Measurements from ENCODE around the gene TTC34.
"Not testable (repeated sequence)": the region's sequence is repeated elsewhere in the genome, so short reads cannot be mapped to it uniquely, and the experiment has no call there.

TTC34 gene

DNA sequence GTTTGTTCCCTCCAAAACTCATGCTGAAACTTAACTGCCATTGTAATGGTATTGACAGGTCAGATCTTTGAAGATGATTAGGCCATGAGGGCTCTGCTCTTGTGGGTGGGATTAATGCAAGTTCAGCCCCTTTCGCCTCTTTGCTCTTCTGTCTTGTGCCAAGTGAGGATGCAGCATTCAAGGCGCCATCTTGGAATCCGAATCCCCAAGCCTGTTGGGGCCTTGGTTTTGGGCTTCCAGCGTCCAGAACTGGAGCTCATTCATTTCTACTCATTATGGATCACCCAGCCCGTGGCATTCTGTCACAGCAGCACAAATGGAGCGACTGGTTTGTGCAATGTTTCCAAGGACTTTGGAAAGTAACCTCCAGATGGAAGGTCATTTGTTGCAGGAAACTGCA lies 5.6 kb downstream of the TTC34 start:
- no peak for DNase-seq

DNA sequence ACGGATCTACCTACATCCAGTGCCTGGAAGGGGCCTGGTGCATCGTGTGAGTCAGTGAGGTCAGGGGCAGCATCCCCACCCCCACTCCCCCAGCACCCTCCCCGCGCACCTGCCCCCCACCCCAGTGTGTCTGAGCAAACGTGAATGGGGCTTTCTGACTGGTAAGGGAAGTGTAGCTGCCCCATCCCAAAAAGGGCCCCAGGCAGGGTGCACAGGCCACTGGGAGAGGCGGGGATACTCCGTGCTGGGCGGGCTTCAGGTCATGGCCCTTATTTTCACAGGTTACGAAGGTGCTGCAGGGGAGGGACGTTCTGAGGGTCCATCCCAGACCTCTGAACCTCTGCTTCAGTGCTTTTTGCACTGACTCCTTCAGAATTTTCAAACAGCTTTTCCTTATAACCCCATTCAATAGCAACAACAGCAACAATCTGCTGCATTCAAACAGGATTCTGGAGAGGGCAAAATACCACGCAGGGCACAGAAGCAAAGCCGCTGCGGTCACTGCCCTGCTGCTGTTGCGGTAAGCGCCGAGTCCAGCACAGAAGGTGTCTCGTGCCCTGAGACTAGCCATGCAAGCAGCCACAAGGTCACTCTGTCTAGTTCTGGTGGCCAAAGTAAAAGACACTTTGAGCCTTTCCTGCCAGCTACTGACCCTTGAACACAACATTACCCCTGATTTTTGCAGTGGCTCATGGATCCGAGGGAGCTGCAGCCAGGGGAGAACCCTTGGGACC lies 10.3 kb downstream of the TTC34 start:
- DNase-seq: no peak

DNA sequence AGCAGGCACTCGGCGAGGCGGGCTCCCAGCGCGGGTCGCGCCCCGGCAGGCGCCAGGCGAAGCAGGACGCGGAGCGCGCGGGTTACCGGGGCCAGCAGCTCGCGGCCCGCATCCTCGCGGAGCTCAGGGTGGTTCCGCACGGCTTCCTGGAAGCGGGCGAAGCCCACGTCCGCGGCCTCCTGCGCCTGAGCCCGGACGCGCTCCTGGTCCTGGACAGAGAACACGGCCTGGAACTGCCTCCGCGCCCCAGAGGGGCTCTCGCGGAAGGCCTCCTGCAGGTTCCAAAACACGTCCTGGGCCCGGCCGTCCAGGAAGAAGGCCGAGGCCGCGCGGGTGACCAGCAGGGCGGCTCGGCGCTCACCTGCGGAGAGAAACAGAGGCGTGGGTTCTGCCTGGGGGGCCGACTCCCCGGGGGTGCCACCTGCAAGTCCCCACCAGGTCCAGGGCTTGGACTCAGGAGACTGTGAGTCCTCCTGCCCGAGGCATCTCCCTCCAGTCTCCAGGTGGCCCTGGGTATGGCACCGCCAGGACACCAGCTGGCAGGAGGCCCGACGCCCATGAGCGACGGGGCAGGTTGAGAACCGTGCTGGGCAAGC lies 11.4 kb downstream of the TTC34 start:
- DNase-seq: no peak

DNA sequence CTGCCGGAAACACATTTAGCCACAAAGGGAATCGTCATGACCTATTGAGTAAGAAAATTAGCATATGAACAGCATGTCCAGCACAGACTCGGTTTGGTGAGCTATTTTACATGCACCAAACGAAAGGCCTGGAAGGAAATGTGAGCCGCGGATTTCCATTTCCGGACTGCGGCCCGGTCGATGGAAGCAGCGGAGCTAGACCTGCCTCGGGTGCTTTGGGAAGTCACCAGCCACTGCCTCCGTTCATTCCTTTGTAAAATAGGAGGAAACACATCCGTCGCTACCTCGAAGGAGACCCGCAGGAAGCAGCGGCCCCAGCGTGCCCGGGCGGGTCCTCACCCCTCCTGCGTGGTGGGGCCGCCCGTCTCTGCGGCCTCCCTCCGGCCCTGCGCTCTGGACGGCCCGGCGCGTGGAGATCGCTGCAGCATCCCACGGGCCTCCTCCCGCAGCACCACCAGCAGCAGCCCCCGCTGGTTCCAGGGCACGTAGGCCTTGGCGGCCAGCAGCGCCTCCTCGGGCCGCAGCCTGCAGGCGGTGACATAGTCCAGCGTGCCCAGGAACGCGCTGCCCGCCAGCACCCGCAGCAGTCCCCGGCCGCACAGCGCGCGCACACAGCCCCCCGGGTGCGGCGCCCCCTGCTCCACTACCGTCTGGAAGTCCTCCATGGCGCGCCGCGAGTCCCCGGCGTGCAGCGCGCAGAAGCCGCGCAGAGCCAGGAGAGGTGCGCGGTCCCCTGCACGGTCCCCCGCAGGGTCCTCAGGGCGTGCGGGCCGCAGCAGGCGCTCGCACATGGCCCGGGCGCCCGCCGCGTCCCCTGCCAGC lies 12.1 kb downstream of the TTC34 start:
- DNase-seq: no peak

DNA sequence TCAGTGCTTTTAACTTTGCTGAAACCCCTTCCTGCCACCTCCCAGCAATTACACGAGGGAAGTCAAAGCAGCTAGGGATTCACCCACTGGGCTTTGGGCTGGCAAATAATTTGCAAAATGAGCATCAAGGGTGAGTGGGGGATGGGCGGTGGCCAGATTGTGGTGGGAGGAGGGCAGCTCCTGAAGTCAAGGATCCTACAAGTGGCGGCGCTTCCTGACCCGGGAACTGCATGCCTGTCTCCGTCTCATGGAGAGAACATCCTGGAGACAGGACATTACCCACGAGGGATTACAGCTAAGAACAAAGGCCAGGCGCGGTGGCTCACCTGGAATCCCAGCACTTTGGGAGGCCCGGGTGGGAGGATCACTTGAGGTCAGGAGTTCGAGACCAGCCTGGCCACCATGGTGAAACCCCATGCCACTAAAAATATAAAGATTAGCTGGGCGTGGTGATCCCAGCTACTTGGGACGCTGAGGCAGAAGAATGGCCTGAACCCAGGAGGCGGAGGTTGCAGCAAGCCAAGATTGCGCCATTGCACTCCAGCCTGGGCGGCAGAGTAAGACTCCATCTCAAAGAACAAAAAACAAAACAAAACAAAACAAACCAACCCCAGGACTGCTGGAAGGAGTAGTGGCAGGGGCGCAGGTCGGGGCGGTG lies 12.9 kb downstream of the TTC34 start:
- no peak for DNase-seq

DNA sequence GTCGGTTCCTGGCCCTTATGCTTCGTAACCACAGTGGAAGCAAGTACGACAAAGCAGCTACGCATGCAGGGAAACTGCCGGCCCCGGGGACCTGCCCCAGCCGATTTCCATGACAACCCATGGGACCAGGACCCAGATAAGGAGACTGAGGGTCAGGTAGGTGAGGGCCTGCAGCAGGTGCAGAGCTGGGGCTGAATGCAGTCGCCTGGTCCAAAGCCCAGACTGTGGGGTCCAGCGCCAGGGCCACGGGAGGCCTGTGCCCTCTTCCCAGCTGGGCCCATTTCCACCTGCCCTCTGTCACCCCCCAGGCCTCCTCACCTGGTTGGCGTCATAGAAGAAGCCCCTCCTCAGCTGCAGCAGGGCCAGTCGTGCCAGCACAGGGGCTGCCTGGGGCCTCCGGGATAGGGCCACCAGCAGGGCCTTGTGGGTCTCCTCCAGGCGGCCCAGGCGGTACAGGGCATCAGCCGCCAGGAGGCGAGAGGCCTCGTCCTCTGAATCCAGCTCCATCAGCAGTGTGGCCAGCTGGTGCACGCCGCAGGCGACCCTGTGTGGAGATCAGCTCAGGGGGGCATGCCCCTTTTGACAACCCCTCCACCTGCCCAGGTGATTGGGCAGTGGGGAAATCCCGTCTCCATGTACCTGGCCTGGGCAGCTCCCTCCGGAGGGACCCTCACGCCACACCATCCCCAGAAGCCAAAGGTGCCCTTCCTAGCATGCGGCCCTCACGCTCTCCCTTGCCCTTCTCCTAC lies 14.2 kb downstream of the TTC34 start:
- no peak for DNase-seq

DNA sequence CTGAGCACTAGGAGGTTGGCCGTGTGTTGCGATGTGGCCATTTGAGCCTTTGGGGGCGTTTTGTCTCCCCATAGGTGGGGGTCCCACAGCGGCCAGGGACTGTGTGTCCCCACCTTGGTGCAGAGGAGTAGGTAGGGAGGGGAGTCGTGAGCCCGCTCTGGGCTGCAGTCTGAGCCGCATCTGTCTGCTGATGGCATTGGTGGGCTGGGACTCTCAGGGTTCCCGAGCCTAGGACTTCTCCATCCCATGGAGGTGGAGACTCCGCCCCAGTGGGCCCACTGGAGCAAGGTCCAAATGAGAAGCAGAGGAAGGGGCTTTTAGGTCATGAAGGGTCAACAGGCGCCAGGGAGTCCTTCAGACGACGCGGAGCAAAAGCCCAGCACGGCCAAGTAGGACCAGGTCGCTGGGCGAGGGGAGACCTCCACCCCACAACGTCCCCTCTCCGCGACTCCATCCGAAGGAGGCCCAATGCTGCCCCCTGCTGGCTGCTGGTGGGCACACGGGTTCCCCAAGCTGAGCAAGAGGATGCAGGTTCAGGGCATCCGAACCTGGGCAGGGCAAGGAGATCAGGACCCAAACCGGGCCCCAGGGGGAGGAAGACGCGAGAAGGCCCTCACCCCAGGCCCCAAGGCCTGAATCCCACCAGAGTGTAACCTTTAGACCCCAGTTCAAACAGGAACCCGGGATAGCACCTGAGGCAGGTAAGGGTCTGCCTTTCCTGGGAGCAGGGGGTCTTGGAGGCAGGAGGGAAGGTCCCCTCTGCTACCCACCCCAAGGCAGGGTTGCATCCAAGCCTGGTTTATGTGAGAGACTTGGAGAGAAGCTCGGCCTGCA lies 14.9 kb downstream of the TTC34 start:
- DNase-seq: peak; percentile 3

DNA sequence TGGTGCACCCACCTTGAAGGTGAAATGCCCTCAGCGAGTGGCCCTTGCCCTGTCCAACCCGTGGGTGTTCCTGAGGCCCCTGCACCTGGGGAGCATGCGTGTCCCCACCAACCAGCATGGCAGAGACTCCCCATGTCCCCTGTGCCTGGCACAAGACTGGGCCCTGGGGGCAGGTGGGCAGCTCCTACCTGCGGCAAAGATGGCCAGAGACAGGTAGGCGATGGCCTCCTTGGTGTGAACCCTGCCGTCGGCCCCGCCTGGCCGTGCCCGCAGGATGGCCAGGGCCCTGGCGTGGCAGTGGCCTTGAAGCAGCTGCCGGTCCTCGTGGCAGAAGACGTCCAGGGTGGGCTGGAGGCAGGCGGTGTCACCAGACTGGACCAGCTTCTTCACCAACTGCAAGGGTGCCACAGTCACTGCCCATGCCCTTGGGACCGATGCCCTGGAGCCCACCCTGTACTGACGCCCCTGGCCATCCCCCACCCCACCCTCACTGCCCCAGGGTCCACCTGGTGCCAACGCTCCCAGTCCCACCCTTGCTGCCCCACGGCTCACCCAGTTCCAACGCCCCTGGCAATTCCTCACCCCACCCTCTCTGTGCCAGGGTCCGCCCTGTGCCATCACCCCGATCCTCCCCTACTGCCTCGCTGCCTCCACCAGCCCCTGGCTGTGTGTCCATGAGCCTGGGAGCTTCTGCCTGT lies 15.7 kb downstream of the TTC34 start:
- no peak for DNase-seq

DNA sequence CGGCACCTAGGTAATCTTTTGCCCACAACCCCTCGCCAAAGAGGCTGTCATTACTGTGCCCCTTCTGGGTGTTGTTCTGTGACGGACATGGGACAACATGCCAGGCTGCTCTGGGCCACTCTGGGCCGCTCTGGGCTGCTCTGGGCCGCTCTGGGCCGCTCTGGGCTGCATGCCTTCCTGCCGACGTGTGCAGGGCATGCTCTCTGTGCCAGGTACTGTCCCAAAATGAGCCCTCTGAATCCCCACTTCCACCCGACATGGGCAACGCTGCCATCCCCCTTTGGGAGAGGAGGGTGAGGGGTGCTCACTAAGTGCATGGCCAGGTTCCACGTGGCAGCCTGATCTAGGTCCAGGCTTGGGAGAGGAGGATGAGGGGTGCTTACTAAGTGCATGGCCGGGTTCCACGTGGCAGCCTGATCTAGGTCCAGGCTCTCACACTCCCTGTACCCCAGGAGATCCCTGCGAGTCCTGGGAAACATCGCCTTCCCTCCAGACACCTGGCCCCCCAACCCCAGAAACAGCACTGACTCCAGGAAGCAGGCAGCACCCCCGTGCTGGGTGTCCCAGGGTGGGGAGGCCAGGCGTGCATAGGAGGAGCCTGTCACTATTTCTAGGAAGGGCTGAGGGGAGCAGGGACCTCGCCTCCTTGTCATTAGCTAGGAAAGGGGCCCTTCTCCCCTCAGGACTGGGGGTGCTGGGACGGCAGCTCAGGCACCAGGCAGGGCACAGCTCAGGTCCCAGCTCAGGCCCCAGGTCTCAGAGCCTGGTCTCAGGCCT lies 16.5 kb downstream of the TTC34 start:
- no peak for DNase-seq

DNA sequence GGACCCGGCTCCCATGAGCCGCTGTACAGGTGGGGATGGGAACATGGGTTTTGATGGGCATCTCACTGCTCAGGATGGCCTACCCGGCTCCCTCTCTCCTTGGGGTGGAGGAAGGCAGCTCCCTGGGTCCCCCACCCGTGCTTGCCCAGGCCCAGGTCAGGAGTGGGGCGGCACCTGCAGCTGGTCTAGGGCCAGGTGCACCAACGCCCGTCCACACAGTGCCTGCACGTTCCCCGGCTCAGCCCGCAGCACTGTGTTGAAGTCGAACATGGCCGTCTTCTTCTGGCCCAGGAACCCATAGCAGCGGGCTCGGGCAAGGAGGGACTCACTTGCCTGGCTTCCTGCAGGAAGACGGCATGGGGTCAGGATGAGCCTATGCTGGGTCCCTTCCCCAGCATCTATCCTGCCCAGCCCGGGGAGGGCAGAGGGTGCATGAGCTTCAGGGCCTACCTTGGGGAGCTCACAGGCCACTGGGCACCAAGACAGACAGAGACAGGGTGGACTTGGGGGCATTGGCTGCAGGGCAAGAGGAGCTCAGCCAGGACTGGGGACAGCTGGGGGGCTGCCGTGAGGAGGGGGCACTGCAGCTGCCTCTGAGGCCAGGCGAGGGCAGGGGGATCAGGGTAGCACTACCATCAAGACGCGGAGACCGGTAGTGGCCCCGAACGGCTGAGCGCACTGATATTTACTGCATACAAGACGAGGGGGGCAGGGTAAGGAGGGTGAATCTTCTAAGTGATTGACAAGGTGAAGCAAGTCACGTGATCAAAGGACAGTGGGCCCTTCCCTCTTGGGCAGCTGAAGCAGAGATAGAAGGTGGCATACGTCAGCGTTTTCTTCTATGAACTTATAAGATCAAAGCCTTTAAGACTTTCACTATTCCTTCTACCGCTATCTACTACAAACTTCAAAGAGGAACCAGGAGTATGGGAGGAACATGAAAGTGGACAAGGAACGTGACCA lies 17.8 kb downstream of the TTC34 start:
- no peak for DNase-seq

DNA sequence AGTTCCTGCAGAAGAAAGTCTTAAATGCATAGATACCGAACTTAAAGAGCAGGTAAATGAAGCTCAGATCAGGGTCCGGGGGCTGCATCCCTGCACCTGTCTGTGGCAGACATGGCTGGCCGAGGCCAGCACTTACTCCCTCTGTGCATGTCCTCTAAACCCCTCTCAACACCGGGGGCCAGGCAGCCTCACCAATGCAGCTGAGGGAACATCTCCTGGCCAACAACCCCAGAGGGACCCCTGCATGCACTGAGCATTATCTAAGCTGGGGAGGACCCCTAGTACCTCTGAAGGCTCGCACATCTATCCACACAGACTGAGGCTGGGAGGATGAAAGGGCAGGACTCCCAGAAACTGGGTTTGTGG lies 18.4 kb downstream of the TTC34 start:
- no peak for DNase-seq

DNA sequence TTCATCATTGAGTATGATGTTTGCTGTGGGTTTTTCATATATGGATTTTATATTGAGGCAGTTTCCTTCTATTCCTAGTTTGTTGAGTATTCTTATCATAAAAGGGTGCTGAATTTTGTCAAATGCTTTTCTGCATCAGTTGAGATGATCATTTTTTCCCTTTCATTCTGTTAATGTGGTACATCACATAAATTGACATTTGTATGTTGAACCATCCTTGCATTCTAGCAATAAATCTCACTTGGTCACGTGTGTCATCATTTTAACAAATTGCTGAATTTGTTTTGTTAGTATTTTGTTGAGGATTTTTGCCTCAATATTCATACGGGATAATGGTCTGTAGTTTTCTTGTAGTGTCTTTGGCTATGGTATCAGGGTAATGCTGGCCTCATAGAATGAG lies 19.9 kb downstream of the TTC34 start:
- no peak for DNase-seq

DNA sequence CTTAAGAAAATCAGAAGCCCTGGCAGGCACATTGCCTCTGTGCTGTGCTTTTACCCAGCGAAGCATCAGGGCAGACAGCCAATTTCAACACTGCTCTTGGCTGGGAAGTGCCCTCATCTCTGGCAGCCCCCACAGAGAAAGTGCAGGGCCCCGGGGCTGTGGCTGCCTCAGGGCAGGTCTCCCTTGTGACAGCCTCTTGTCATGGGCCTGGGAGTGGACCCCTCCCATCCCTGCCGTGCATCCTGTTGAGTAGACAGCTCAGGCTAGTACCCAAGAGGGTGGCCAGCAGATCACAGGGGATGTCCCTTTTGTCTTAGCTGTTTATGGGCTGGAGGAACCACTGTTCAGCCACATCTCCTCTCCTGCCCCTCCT lies 23.3 kb downstream of the TTC34 start:
- peak; percentile 92 for DNase-seq

DNA sequence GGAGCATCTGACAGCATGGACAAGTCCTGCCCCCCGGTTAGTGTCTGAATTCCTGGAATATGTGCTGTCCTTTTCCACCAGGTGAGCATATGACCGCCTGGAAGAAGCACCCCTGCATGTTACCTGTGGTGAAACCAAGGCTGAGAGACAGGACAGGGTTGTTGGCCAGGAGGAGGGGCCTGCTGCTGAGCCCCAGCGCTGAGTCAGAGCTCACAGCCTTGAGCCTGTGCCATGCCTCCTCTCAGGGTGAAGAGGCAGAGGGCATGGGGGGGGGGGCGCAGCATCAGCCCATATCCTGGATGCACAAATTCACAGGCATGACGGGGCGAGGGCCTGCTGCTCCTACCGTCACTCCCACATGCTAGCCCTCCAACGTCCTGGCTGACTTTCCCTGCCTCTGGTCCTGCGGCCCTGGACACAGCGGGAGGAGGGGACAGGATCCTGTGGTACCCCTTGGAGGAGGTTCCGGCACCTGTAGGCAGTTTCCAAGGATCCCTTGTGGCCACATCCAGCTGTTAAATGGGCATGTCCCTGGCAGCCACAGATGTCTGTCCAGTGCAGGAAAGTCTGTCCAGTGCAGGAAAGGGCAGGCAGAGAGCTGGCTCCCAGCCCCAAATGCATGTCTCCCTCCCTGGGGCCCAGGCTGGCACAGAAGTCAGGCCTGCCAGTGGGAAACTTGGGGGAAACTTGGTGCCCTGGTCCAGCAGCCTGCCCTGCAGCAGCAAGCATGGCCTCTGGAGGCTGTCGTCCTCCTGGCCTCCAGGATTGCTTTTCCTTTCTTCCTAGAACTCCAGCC lies 23.9 kb downstream of the TTC34 start:
- peak; percentile 40 for DNase-seq

DNA sequence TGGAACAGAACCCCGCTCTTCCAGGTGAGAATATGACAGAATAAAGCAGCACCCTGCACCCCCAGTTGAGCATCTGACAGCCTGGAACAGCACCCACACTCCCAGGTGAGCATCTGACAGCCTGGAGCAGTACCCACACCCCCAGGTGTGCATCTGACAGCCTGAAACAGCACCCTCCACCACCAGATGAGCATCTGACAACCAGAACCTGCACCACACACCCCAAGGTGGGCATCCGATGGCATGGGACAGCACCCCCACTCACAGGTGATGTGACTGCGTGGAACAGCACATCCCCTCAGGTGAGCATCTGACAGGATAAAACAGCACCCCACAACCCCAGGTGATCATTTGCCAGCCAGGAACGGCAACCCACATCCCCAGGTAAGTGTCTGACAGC lies 26.2 kb downstream of the TTC34 start:
- DNase-seq: not testable (repeated sequence)

DNA sequence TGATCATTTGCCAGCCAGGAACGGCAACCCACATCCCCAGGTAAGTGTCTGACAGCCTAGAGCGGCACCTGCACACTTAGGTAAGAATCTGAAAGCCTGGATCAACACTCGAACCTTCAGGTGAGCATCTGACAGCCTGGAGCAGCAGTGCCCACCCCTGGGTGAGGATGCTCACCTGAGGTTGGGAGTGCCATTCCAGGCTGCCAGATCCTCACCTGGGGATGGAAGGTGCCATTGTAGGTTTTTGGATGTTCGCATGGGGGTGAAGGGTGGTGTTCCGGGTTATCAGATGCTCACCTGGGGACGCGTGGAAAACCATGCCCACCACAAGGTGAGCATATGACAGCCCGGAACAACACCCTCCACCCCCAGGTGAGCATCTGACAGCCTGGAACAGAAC lies 33.4 kb downstream of the TTC34 start:
- DNase-seq: not testable (repeated sequence)

DNA sequence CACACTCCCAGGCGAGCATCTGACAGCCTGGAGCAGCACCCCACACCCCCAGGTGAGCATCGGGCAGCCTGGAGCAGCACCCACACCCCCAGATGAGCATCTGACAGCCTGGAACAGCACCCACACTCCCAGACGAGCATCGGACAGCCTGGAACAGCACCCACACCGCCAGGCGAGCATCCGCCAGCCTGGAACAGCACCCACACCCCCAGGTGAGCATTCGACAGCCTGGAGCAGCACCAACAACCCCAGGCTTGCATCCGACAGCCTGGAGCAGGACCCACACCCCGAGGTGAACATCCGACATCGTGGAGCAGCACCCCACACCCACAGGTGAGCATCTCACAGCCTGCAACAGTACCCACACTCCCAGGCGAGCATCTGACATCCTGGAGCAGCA lies 42.1 kb downstream of the TTC34 start:
- DNase-seq: not testable (repeated sequence)

DNA sequence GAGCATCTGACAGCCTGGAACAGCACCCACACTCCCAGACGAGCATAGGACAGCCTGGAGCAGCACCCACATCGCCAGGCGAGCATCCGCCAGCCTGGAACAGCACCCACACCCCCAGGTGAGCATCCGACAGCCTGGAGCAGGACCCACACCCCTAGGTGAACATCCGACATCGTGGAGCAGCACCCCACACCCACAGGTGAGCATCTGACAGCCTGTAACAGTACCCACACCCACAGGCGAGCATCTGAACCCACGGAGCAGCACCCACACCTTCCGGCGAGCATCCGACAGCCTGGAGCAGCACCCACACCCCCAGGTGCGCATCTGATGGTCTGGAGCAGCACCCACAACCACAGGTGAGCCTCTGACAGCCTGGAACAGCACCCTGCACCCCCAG lies 44.0 kb downstream of the TTC34 start:
- DNase-seq: not testable (repeated sequence)

Data from DMS79 treated with DMSO at 0.1 percent for 48 hours (cell line).